Calu3 (cell line): ENCODE results near the gene SLC16A10. TPM values are rescaled to one million over a fixed set of nuclear protein-coding genes. Genes with fewer than 3 reads are reported as not detected.
A peak's percentile ranks its signal among the peaks of the same experiment; 100 is the strongest.

ENCODE experiments used
- BruUV-seq: library from RNA; stranded (reverse); fragments of 400-500 nt; replicated peaks from 2 replicates; lab custom pipeline; 2021; lab: Mats Ljungman, UMichigan
- CTCF ChIA-PET: fragments of 300-600 bp; sonication (Branson Sonifier 250); formaldehyde crosslinking; loops from one replicate; lab custom pipeline; 2022; ENCODE audit warnings: antibody characterized with exemption; lab: Charles Lee
- DNase-seq: peaks from one replicate; pipeline ENCODE4 v3.0.0; 2022
- H3K27ac Mint-ChIP-seq: one replicate; pipeline ENCODE4 v1.8.0; 2022; ENCODE audit warnings: mixed read lengths; ENCODE audit not compliant: unreplicated experiment
- H3K27me3 Mint-ChIP-seq: one replicate; pipeline ENCODE4 v1.8.0; 2022; ENCODE audit warnings: mixed read lengths; ENCODE audit not compliant: unreplicated experiment
- H3K36me3 Mint-ChIP-seq: one replicate; pipeline ENCODE4 v1.8.0; 2022; ENCODE audit warnings: mild to moderate bottlenecking, moderate library complexity, mixed read lengths; ENCODE audit not compliant: insufficient read depth, unreplicated experiment
- H3K4me1 Mint-ChIP-seq: one replicate; pipeline ENCODE4 v1.8.0; 2022; ENCODE audit warnings: mild to moderate bottlenecking, low read depth, mixed read lengths; ENCODE audit not compliant: unreplicated experiment
- H3K4me3 Mint-ChIP-seq: one replicate; pipeline ENCODE4 v1.8.0; 2022; ENCODE audit warnings: mild to moderate bottlenecking, low read depth, moderate library complexity, mixed read lengths; ENCODE audit not compliant: unreplicated experiment
- H3K9me3 Mint-ChIP-seq: one replicate; pipeline ENCODE4 v1.8.0; 2022; ENCODE audit warnings: low read depth, mixed read lengths; ENCODE audit not compliant: unreplicated experiment
- intact Hi-C: fragments of 100-400 bp; cut with micrococcal nuclease; formaldehyde crosslinking; loops from one replicate; pipeline ENCODE4 v1.10.0; 2022; ENCODE audit not compliant: unreplicated experiment
- total RNA-seq: library from RNA; stranded (reverse); gene quantifications from 2 replicates; pipeline ENCODE4 v1.2.3, GENCODE V29; 2022
- TF ChIP-seq, protein P1 (sequence below): fragments of 200-600 bp; IDR thresholded peaks from one replicate; pipeline ENCODE4 v1.8.0; 2022; ENCODE audit warnings: antibody characterized with exemption; ENCODE audit not compliant: unreplicated experiment

The SLC16A10 gene
- total RNA-seq, 1 experiment from 2014 or later = 2.6 TPM

DNA sequence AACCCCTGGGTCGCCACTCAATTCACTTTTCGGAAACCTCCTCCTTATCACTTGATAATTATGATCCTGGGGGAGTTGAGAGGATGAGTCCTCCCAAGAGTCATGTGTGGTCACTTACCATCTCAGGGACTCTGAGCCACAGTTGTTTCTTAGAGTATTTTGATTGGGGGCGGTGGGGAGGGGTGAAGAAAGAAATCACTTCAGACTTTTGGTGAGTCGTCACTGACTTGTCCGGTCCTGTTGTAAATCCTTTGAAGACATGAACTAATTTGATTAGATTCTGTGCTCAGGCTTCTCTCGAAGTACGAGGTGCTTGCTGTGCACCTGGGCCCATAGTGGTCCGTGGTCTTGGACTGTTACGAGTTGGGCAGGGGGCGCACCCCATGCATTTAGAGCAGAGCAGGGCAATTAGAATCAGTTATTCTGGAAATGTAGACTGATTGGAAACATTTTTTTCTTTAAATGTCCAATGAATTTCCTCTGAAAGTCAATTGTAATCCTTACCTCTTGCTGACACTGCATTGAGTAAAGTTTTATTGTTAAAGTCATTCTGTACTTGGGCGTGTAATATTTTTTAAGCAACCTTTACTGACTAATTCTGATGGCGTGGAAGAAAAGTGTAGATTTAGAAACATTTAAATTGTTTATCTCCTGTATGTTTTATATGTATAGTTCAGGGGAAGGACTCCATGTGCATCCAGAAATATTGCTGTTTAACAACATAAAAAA, 173.4 kb downstream of the SLC16A10 start:
- no peaks in the 10 kb centered on the region for H3K9me3 Mint-ChIP-seq
- no TSS peak for BruUV-seq
- peak overlapping the region; percentile 60 for H3K27ac Mint-ChIP-seq
- no peaks in the 10 kb centered on the region for H3K27me3 Mint-ChIP-seq
- CTCF ChIA-PET = no interaction called here
- H3K36me3 Mint-ChIP-seq = peaks cover 42% of the 10 kb centered on the region
- TF ChIP-seq, protein P1, sequence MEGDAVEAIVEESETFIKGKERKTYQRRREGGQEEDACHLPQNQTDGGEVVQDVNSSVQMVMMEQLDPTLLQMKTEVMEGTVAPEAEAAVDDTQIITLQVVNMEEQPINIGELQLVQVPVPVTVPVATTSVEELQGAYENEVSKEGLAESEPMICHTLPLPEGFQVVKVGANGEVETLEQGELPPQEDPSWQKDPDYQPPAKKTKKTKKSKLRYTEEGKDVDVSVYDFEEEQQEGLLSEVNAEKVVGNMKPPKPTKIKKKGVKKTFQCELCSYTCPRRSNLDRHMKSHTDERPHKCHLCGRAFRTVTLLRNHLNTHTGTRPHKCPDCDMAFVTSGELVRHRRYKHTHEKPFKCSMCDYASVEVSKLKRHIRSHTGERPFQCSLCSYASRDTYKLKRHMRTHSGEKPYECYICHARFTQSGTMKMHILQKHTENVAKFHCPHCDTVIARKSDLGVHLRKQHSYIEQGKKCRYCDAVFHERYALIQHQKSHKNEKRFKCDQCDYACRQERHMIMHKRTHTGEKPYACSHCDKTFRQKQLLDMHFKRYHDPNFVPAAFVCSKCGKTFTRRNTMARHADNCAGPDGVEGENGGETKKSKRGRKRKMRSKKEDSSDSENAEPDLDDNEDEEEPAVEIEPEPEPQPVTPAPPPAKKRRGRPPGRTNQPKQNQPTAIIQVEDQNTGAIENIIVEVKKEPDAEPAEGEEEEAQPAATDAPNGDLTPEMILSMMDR = no peak
- DNase-seq = no peak
- intact Hi-C loops = loop anchor here (10.0 kb wide), 1 partner anchor 94 kb away; no protein-coding TSS in a partner anchor
- peaks cover 8% of the 10 kb centered on the region for H3K4me1 Mint-ChIP-seq
- H3K4me3 Mint-ChIP-seq = peak overlapping the region; percentile 74

DNA sequence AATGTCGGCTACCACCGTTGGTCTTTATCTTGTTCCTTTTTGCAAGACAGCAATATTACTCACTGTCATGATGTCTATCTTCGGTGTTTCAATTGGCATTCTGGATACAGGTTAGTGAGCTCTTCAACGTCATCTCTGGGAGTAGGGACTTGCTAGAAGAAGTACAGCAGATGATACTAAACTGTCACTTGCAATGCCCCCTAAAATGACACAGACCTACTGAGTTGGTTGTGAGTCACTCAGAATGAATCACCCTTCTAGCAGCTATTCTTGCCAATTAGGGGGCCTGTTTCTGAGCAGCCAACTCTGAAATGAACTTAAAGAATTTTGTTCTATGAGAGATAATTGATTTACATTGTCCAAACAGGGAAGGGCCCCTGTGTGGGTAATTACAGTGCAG, 176.5 kb downstream of the SLC16A10 start:
- H3K36me3 Mint-ChIP-seq = peaks cover 60% of the 10 kb centered on the region

DNA sequence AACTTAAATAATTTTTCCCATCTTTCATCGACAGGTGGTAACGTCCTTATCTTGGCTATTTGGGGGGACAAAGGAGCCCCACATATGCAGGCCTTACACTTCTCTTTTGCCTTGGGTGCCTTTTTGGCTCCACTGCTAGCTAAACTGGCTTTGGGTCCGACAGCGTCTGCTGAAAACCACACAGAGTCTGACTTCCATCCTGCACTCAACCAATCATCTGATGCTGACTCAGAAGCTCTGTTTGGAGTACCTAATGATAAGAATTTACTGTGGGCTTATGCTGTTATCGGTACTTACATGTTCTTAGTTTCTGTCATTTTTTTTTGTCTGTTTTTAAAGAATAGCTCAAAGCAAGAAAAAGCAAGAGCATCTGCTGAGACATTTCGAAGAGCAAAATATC, 178.5 kb downstream of the SLC16A10 start:
- Mint-ChIP-seq H3K36me3 (peaks cover 52% of the 10 kb centered on the region), H3K27ac (no peak overlapping the region), H3K4me1 (peaks cover 8% of the 10 kb centered on the region), H3K27me3 (no peaks in the 10 kb centered on the region), H3K9me3 (no peaks in the 10 kb centered on the region), H3K4me3 (no peak overlapping the region)
- BruUV-seq = no TSS peak
- TF ChIP-seq, protein P1 = no peak
- DNase-seq = no peak
- intact Hi-C loops = loop anchor here (10.0 kb wide), 1 partner anchor 89 kb away; no protein-coding TSS in a partner anchor
- CTCF ChIA-PET = interaction anchor here (0.6 kb wide), 1 partner anchor 10 kb away, joined by 3 read pairs; no protein-coding TSS in a partner anchor

More for the DNA sequence above, 176.5 kb downstream of the SLC16A10 start:
- no peak overlapping the region for H3K27ac Mint-ChIP-seq
- intact Hi-C loops = loop anchor here (10.0 kb wide), 1 partner anchor 91 kb away; no protein-coding TSS in a partner anchor
- TF ChIP-seq, protein P1 = no peak
- no peaks in the 10 kb centered on the region for H3K27me3 Mint-ChIP-seq
- CTCF ChIA-PET = interaction anchor here (0.6 kb wide), 1 partner anchor 58 kb away, joined by 3 read pairs; no protein-coding TSS in a partner anchor
- H3K9me3 Mint-ChIP-seq = no peaks in the 10 kb centered on the region
- no peak overlapping the region for H3K4me3 Mint-ChIP-seq
- peaks cover 8% of the 10 kb centered on the region for H3K4me1 Mint-ChIP-seq
- DNase-seq = no peak
- no TSS peak for BruUV-seq

DNA sequence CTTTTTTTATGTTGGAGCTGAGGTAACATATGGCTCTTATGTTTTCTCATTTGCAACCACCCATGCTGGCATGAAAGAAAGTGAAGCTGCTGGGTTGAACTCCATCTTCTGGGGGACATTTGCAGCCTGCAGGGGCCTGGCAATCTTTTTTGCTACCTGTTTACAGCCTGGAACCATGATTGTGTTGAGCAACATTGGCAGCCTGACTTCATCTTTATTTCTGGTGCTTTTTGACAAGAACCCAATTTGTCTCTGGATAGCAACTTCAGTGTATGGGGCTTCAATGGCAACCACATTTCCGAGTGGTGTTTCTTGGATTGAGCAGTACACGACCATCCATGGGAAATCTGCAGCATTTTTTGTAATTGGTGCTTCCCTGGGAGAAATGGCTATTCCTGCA, 179.0 kb downstream of the SLC16A10 start:
- Mint-ChIP-seq H3K36me3 (peaks cover 52% of the 10 kb centered on the region), H3K4me3 (no peak overlapping the region), H3K27me3 (no peaks in the 10 kb centered on the region), H3K9me3 (no peaks in the 10 kb centered on the region), H3K27ac (no peak overlapping the region), H3K4me1 (peaks cover 8% of the 10 kb centered on the region)
- CTCF ChIA-PET = interaction anchor here (0.6 kb wide), 1 partner anchor 9 kb away, joined by 3 read pairs; no protein-coding TSS in a partner anchor
- intact Hi-C loops = loop anchor here (10.0 kb wide), 1 partner anchor 89 kb away; no protein-coding TSS in a partner anchor
- no peak for DNase-seq
- BruUV-seq = no TSS peak
- TF ChIP-seq, protein P1 = no peak
